Glutamatergic neuron (in vitro differentiated cells): Measurements from ENCODE around the gene EFCAB9. TPM values are rescaled to one million over a fixed set of nuclear protein-coding genes. Genes with fewer than 3 reads are reported as not detected.

Experiments
- DNase-seq: peaks from one replicate; pipeline ENCODE4 v3.0.0; 2022
- H3K27ac Mint-ChIP-seq: one replicate; pipeline ENCODE4 v1.8.0; 2020; ENCODE audit warnings: mild to moderate bottlenecking, mixed read lengths, inconsistent platforms; ENCODE audit not compliant: unreplicated experiment
- H3K27me3 Mint-ChIP-seq: one replicate; pipeline ENCODE4 v1.8.0; 2020; ENCODE audit warnings: mild to moderate bottlenecking, moderate library complexity, mixed read lengths, inconsistent platforms; ENCODE audit not compliant: unreplicated experiment
- H3K36me3 Mint-ChIP-seq: one replicate; pipeline ENCODE4 v1.8.0; 2020; ENCODE audit warnings: mild to moderate bottlenecking, mixed read lengths, inconsistent platforms; ENCODE audit not compliant: unreplicated experiment
- H3K4me1 Mint-ChIP-seq: one replicate; pipeline ENCODE4 v1.8.0; 2020; ENCODE audit warnings: mild to moderate bottlenecking, low read depth, mixed read lengths, inconsistent platforms; ENCODE audit not compliant: unreplicated experiment
- H3K4me3 Mint-ChIP-seq: one replicate; pipeline ENCODE4 v1.8.0; 2020; ENCODE audit warnings: mild to moderate bottlenecking, mixed read lengths, inconsistent platforms; ENCODE audit not compliant: unreplicated experiment
- H3K9me3 Mint-ChIP-seq: one replicate; pipeline ENCODE4 v1.8.0; 2020; ENCODE audit warnings: mild to moderate bottlenecking, moderate library complexity, mixed read lengths, inconsistent platforms; ENCODE audit not compliant: unreplicated experiment
- total RNA-seq: library from RNA; stranded (reverse); fragmentation: NEBNext Ultra II Directional; extraction: Animal tissue kit (Norgen Biotek cat#: 25700); gene quantifications from one replicate; pipeline ENCODE4 v1.2.1, GENCODE V29; 2021; ENCODE audit not compliant: unreplicated experiment
- TF ChIP-seq, protein P1 (sequence below): fragments of 200-600 bp; sonication (generic); IDR thresholded peaks from one replicate; pipeline ENCODE4 v1.5.0; 2021; ENCODE audit not compliant: partially characterized antibody, unreplicated experiment

EFCAB9 gene
- total RNA-seq, 1 donor from 2014 or later = not detected

- no peak overlapping the region for H3K27ac Mint-ChIP-seq
- H3K36me3 Mint-ChIP-seq = no peaks in the 10 kb centered on the region
- H3K4me1 Mint-ChIP-seq = peaks cover 11% of the 10 kb centered on the region
- TF ChIP-seq, protein P1, sequence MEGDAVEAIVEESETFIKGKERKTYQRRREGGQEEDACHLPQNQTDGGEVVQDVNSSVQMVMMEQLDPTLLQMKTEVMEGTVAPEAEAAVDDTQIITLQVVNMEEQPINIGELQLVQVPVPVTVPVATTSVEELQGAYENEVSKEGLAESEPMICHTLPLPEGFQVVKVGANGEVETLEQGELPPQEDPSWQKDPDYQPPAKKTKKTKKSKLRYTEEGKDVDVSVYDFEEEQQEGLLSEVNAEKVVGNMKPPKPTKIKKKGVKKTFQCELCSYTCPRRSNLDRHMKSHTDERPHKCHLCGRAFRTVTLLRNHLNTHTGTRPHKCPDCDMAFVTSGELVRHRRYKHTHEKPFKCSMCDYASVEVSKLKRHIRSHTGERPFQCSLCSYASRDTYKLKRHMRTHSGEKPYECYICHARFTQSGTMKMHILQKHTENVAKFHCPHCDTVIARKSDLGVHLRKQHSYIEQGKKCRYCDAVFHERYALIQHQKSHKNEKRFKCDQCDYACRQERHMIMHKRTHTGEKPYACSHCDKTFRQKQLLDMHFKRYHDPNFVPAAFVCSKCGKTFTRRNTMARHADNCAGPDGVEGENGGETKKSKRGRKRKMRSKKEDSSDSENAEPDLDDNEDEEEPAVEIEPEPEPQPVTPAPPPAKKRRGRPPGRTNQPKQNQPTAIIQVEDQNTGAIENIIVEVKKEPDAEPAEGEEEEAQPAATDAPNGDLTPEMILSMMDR = no peak
- H3K4me3 Mint-ChIP-seq = no peak overlapping the region
- peaks cover 5% of the 10 kb centered on the region for H3K9me3 Mint-ChIP-seq
- peaks cover 6% of the 10 kb centered on the region for H3K27me3 Mint-ChIP-seq
- DNase-seq = no peak
Observed at GRCh38 chr5:172245703-172246125, 51.7 kb downstream of the EFCAB9 start.

GRCh38 chr5:172248637-172249036, 54.7 kb downstream of the EFCAB9 start:
- Mint-ChIP-seq H3K4me1 (peaks cover 11% of the 10 kb centered on the region), H3K4me3 (no peak overlapping the region), H3K36me3 (peaks cover 9% of the 10 kb centered on the region), H3K27me3 (peaks cover 4% of the 10 kb centered on the region), H3K27ac (no peak overlapping the region), H3K9me3 (peaks cover 4% of the 10 kb centered on the region)
- TF ChIP-seq, protein P1 = no peak
- no peak for DNase-seq

DNA sequence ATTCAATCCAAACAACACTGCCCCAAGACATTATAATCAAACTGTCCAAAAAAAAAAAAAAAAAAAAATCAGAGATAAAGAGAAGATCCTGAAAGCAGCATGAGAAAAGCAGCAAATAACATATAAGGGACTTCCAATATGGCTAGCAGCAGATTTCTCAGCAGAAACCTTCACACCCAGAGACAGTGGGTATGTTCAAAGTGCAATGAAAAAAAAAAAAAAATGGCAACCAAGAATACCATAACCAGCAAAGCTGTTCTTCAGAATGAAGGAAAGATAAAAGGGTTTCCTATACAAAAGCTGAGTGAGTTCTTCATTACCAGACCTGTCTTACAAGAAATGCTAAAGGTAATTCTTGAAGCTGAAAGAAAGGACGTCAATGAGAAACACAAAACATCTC, 57.4 kb downstream of the EFCAB9 start:
- Mint-ChIP-seq H3K27ac (no peak overlapping the region), H3K27me3 (peaks cover 7% of the 10 kb centered on the region), H3K4me1 (peaks cover 2% of the 10 kb centered on the region), H3K36me3 (peaks cover 18% of the 10 kb centered on the region), H3K4me3 (no peak overlapping the region), H3K9me3 (peaks cover 6% of the 10 kb centered on the region)
- no peak for DNase-seq
- TF ChIP-seq, protein P1 = no peak

GRCh38 chr5:172252501-172252900, 58.5 kb downstream of the EFCAB9 start:
- Mint-ChIP-seq H3K4me1 (peaks cover 2% of the 10 kb centered on the region), H3K36me3 (peaks cover 23% of the 10 kb centered on the region), H3K27me3 (peaks cover 8% of the 10 kb centered on the region), H3K9me3 (peaks cover 6% of the 10 kb centered on the region), H3K27ac (no peak overlapping the region), H3K4me3 (no peak overlapping the region)
- TF ChIP-seq, protein P1 = no peak
- DNase-seq = no peak

Other genes with a start within 250 kb of the EFCAB9 start
- 110 TPM for gene FBXW11, start 187.5 kb upstream of the EFCAB9 start, total RNA-seq
- 84.7 TPM for gene STK10, start 5.9 kb upstream of the EFCAB9 start, total RNA-seq
- 68.1 TPM for gene UBTD2, start 89.6 kb downstream of the EFCAB9 start, total RNA-seq